Activated T-helper 1 cell treated with anti-CD3 and anti-CD28 coated beads, Interleukin-2, amount 50 U/mL, for 16 hours (primary cell): ENCODE measurements around the gene GPR141.

ENCODE experiments used
- DNase-seq, 2 donors: peaks; one replicate each; pipeline ENCODE4 v3.0.0-alpha.2; 2020; ENCODE audit warnings: low read depth in 1 of 2, low spot score in 1 of 2

GPR141 gene

DNA sequence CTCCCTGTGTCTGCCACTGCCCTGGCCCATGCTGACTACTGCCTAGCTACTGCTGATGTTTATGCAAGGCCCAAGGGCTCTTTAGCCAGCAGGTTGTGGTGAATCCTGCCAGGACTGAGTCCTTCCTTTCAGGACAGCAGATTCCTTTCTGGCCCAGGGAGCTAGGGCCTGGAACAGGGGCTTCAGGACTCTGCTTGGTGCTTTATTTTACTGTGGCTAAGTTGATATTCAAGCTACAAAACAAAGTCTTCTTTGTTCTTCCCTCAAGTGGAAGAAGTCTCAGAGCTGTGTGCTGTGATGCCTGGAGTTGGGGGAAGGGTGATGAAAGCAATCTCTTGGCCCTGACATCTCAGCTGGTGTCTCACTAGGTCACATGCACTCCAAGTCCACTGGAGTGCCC, 98.6 kb downstream of the GPR141 start:
- DNase-seq: no peak

- no peak for DNase-seq
These were observed 100.4 kb downstream of the GPR141 start for GRCh38 chr7:37784015-37784414.

DNA sequence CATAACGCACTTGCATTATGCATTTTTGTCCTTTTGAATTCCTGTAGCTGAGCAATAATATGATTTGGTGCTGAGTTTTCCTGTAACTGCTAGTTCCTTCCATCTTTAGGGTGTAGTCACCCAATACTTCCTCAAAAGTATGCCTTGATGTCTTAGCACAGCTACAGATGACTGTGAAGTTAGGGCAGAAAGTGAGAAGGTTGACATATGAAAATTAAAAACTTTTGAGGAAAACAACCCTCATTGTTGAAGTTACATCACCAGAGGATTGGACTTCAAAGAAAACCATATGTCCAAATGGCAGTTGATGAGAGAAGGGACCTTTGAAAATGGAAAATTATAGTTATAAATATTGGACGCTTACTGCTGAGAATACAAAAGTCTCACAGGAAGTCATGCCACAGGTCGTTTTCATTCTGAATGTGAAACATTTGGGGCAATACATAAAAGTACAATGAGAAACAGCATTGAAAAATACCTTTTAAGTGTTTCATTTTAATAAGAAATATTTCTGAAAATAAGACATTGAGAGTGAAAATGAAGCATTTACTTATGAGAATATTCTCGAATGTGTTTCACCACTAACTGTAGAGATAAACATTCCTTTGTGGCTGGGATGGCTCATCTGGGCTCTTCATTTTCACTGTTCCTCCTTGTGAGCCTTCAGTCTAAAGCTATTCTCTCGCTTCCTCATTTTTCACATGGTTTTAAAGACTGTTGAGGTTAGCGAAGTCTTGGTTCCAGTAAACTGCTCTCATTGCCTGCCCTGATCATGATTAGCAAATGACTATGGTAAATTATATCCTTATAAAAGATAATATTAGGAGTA, 103.4 kb downstream of the GPR141 start:
- no peak for DNase-seq
